Measurements from ENCODE around the gene PJVK. TPM values are rescaled to one million over a fixed set of nuclear protein-coding genes. Genes with fewer than 3 reads are reported as not detected.

Gene PJVK
- total RNA-seq, 2 experiments from 2014 or later: 4.0 to 6.9 TPM

DNA sequence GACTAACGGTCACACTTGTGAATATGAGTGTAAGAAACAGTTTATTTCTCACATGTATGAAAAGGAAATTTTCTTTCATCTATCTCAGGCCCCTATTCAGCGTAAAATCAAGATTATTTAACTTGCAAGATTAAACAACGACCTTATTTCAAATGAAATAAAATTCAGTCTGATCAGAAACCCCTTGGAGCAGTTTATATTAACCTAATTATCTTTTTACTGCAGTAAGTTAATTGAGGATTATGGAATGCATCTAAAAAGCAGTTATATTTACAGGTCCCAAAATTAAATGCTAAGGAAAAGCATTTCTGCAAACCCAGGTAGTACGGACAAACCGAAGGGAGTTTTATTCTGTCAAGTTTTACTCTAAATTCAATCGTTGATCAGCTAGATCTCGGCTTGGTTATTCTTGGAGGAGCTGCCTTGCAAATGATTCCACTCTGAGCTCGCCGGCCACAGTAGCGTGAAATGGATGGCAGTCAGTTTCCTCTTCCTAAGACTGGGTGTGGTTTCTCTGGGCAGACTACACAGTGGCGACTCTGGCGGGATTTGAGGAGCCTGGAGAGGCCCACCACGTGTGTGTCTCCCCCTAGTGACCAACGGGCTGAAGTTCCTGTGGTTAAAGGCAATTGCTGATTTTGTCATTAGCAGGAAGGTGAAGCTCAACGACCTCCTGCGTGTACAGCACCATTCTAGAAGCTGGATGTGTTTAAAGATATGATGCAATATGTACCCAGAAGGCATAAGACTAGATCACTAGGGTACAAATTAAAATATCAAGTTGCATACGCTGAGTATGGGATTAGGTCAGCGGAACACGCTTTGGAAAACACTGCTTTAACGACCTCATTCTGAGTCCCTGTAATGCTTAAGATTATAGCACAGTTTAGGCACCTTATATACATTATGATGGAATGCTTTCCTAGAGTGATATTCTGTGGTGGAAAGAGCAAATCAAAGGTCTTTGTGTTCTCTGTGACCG lies 36.6 kb upstream of the PJVK start:
- intact Hi-C loops (cut with micrococcal nuclease; ENCODE audit: unreplicated experiment): loop anchor here (5.0 kb wide), 1 partner anchor 302 kb away; the partner anchor contains the start of gene RBM45
- peak; percentile 88 for DNase-seq (ENCODE audit: low spot score)
- Histone ChIP-seq H3K4me2 (ENCODE audit: low read length) (peak overlapping the region; percentile 66), H3K4me3 (ENCODE audit: low read depth, low read length, poor library complexity, severe bottlenecking) (peak overlapping the region; percentile 39), H4K20me1 (ENCODE audit: insufficient read depth, low read length) (no peaks in the 10 kb centered on the region), H2AFZ (ENCODE audit: low read length) (peak overlapping the region; percentile 98), H3K79me2 (ENCODE audit: insufficient read depth, low read depth, low read length) (no peaks in the 10 kb centered on the region), H3K27ac (ENCODE audit: low read depth, low read length, poor library complexity, severe bottlenecking) (no peak overlapping the region), H3K9me2 (ENCODE audit: insufficient read depth, low read length) (no peaks in the 10 kb centered on the region), H3K4me1 (ENCODE audit: insufficient read depth, low read length, poor library complexity, severe bottlenecking) (peaks cover 16% of the 10 kb centered on the region), H3K9me3 (ENCODE audit: low read length) (no peaks in the 10 kb centered on the region), H3K36me3 (ENCODE audit: insufficient read depth, low read length) (no peaks in the 10 kb centered on the region)
- ChIA-PET POLR2A (interaction anchor here (0.6 to 1.3 kb wide), 5 partner anchors 16 to 959 kb away, joined by 3 to 4 read pairs (median 3); partner anchors contain the start of genes PJVK and PRKRA), CTCF (ENCODE audit: unreplicated experiment) (interaction anchor here (0.6 to 1.2 kb wide), 4 partner anchors 10 to 35 kb away, joined by 4 to 5 read pairs (median 4); no protein-coding TSS in a partner anchor)
- TF ChIP-seq, protein P1, sequence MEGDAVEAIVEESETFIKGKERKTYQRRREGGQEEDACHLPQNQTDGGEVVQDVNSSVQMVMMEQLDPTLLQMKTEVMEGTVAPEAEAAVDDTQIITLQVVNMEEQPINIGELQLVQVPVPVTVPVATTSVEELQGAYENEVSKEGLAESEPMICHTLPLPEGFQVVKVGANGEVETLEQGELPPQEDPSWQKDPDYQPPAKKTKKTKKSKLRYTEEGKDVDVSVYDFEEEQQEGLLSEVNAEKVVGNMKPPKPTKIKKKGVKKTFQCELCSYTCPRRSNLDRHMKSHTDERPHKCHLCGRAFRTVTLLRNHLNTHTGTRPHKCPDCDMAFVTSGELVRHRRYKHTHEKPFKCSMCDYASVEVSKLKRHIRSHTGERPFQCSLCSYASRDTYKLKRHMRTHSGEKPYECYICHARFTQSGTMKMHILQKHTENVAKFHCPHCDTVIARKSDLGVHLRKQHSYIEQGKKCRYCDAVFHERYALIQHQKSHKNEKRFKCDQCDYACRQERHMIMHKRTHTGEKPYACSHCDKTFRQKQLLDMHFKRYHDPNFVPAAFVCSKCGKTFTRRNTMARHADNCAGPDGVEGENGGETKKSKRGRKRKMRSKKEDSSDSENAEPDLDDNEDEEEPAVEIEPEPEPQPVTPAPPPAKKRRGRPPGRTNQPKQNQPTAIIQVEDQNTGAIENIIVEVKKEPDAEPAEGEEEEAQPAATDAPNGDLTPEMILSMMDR (conservative IDR thresholded peaks at IDR 0.05; ENCODE audit: low read length): peak; percentile 93
- no peak for TF ChIP-seq EZH2phosphoT487 (IDR thresholded peaks at IDR 0.05; ENCODE audit: borderline replicate concordance, low read depth, low read length)
- BruUV-seq (replicated peaks): no TSS peak

DNA sequence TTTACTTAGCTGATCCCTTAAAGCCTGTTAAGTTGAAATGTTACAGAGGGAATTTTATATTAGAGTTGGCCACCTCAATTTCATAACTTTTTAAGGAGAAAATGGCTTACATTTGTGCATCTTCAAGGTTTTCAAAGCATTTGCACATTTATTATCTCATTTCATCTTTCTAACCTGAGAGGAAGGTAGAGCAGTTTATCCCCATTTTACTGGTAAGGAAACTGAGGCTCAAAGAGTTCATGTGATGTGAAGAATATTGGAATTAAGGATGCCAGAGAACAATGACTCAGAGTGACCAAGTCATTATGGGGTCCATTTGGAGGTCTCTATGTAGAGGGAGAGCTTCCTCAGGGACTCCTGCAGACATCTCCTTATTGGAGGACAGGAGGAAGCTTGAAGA lies 35.2 kb upstream of the PJVK start:
- Histone ChIP-seq H2AFZ (ENCODE audit: low read length) (no peak overlapping the region), H3K27ac (ENCODE audit: low read depth, low read length, poor library complexity, severe bottlenecking) (no peak overlapping the region), H3K4me2 (ENCODE audit: low read length) (no peak overlapping the region), H3K4me1 (ENCODE audit: insufficient read depth, low read length, poor library complexity, severe bottlenecking) (peaks cover 16% of the 10 kb centered on the region), H3K4me3 (ENCODE audit: low read depth, low read length, poor library complexity, severe bottlenecking) (no peak overlapping the region), H3K9me2 (ENCODE audit: insufficient read depth, low read length) (no peaks in the 10 kb centered on the region), H4K20me1 (ENCODE audit: insufficient read depth, low read length) (no peaks in the 10 kb centered on the region), H3K79me2 (ENCODE audit: insufficient read depth, low read depth, low read length) (no peaks in the 10 kb centered on the region), H3K36me3 (ENCODE audit: insufficient read depth, low read length) (no peaks in the 10 kb centered on the region), H3K9me3 (ENCODE audit: low read length) (no peaks in the 10 kb centered on the region)
- no peak for DNase-seq (ENCODE audit: low spot score)
- TF ChIP-seq, protein P1 (conservative IDR thresholded peaks at IDR 0.05; ENCODE audit: low read length): no peak
- no peak for TF ChIP-seq EZH2phosphoT487 (IDR thresholded peaks at IDR 0.05; ENCODE audit: borderline replicate concordance, low read depth, low read length)
- POLR2A ChIA-PET: interaction anchor here (0.7 kb wide), 1 partner anchor 21 kb away, joined by 3 read pairs; no protein-coding TSS in a partner anchor
- CTCF ChIA-PET (ENCODE audit: unreplicated experiment): no interaction called here
- intact Hi-C loops (cut with micrococcal nuclease; ENCODE audit: unreplicated experiment): no loop called here
- BruUV-seq (replicated peaks): no TSS peak

All from OCI-LY7 (cell line).